IPS-NIHi11 (cell line): ENCODE results near the gene PPP1R9A.
"Not testable (repeated sequence)": the region's sequence is repeated elsewhere in the genome, so short reads cannot be mapped to it uniquely, and the experiment has no call there.

Experiments
- DNase-seq: peaks from one replicate; pipeline ENCODE4 v3.0.0; 2012; ENCODE audit warnings: mixed read lengths, low spot score

Gene PPP1R9A

GRCh38 chr7:94975336-94975735 is 67.9 kb downstream of the PPP1R9A start:
- DNase-seq, result no peak

DNA sequence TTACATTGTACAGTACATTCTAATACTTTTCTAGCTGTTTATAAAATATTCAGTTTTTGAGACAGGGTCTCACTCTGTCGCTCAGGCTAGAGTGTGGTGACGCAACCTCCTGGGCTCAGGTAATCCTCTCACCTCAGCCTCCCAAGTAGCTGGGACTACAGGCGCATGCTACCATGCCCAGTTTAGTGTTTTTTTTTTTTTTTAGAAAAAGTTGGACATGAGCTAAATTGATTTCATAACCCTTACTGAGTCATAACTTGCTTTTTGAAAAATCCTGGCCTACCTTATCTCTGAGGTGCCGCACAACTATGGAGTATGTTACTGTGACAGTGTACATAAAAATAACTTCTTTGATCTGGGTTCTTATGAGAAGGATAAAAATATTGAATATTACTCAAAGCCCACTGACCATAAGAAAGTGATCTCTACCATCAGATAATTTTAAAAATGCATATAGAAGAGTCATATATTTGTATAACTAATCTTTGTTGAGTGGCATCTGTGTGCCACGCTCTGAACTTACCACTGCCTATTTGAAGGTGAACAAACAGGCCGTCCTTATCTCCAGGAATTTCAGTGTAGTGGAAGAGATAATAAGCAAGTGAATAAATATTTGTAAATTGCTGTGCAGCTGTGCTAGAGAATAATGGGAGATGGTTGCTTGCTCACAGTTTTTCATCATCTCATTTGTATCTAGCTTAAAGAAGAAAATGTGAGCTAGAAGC is 73.2 kb downstream of the PPP1R9A start:
- no peak for DNase-seq

DNA sequence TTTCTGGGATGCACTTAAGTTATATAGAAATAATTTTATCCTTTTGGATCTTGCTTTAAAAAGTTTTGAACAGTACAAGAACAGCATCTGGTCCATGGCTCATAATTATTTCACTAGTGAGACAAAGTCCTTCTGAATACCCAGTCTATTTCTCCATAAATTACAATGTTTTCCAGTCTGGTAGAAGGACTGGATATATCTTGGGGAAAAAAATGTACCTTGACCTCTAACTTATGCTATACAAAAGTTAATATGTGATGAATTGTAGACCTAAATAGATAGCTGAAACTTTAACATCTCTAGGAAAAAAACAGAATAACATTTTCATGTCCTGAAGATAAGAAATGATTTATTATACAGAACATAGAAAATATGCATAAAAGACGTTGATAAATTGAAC is 88.5 kb downstream of the PPP1R9A start:
- DNase-seq, result no peak

- no peak for DNase-seq
These were observed 89.0 kb downstream of the PPP1R9A start for GRCh38 chr7:94996369-94996768.

- no peak for DNase-seq
These were observed 90.2 kb downstream of the PPP1R9A start for GRCh38 chr7:94997547-94997946.

- no peak for DNase-seq
These were observed 91.1 kb downstream of the PPP1R9A start for GRCh38 chr7:94998266-94999068.

- DNase-seq, result no peak
These were observed 91.6 kb downstream of the PPP1R9A start for GRCh38 chr7:94999069-94999351.

- not testable (repeated sequence) for DNase-seq
These were observed 92.2 kb downstream of the PPP1R9A start for GRCh38 chr7:94999601-95000000.

- DNase-seq, result no peak
These were observed 93.9 kb downstream of the PPP1R9A start for GRCh38 chr7:95001258-95001657.

DNA sequence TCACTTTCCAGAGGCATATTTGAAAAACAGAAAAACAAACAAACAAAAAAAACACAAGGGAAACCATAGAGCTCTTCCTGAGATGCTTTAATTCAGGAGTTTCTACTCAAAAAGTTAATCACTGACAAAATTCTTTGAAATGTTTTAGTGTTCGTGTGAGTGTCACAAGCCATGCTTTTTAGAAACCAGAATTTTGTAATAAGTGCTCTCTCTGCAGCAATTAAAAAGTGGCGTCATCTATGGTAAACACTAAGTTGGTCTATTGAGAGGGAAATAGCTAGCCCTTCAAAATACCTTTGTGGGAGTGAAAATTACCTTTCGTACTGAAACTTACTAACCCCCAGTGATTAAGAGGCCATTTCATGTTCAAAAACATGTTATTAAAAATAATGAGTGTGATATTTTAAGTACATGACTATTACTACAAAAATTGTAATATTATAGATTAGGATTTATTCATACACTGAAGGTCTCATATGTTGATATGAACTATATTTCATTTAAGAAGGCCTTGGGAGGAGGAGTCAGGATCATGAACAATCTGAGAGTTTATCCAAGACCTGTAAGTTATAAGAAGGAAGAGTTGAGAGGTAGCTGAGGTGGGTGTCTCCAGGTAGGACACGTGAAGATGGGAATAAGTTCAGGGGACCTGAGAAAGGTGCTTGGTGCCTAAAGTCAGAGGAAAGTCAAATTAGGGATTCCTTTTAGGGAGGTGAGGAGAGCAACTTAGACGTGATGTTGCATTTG is 94.6 kb downstream of the PPP1R9A start:
- no peak for DNase-seq

GRCh38 chr7:95002775-95003174 is 95.4 kb downstream of the PPP1R9A start:
- no peak for DNase-seq

DNA sequence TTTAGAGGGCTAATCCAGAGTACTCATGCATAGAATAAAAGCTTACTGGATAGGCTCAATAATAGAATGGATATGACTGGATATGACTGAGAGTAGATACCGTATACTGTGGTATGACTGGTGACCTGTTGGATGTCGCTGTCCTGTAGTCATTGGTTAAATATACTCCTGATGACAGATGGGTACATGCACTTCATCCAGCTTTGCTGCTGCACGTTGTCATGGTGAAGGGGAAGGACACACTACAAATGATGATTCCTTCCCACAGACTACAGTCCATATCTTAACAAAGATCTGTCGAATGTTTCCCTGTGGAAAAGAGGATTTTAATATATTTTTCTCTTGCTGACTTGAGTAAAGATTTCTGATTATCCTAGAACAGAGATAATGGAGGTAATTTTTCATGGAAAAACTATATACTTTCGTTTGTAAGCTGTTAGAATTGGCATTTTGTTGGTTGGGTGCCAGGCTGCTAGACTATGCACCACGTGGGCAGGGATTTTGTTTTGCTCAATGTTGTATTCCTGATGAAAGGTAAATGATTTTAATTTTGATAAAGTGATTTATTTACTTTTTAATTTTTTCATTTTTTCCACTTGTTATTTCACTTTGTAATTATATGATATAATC is 97.3 kb downstream of the PPP1R9A start:
- no peak for DNase-seq

DNA sequence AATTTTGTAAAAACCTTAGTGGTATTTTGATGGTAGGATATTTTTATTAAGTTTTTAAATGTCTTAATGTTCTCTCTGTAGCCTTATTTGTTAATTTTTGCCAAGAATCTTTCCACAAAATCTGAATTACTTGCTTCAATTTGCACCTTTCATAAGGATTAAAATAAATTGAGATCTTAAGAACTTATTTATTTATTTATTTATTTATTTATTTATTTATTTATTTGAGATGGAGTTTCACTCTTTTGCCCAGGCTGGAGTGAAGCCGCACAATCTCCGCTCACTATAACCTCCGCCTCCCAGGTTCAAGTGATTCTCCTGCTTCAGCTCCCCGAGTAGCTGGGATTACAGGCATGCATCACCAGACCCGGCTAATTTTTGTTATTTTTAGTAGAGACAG is 98.6 kb downstream of the PPP1R9A start:
- DNase-seq, result no peak

DNA sequence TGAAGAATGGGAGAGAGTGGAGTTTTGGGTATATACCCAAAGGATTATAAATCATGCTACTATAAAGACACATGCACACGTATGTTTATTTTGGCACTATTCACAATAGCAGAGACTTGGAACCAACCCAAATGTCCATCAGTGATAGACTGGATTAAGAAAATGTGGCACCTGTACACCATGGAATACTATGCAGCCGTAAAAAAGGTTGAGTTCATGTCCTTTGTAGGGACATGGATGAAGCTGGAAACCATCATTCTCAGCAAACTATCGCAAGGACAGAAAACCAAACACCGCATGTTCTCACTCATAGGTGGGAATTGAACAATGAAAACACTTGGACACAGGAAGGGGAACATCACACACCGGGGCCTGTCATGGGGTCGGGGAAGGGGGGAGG is 101.4 kb downstream of the PPP1R9A start:
- not testable (repeated sequence) for DNase-seq

DNA sequence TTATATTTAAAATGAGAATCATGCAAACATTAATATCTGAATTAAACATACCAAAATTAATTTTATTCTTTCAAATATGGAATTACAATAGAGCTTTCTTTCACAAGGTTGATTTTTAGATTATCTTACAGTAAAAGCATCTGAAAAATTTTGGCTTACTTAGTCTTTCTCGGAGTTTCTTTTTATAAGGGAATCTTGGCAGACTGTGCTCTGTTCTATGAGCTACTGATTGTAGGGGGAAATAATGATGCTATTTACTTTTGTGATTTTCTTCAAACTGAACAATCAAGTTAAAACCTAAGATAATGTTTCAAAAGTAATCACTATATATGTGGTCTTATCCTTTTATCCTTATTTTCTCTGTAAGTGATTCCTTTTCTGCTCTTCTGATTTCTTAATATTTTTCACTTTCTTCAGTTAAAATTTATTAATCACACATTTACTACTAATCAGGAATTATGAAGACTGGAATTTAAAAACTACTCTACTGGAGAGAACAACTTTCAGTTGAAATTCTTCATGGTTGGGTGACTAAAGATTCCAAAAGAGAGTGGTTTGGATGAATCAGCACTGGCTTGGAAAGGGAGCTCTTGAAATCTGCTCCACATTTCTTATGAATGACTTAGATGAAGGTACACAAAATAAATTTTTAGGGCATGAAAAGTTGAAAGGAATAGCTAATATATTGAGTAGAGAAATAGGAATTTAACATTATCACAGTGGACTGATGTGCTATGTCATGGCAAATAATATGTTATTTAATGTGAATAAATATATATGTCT is 103.9 kb downstream of the PPP1R9A start:
- DNase-seq, result peak; percentile 24

DNA sequence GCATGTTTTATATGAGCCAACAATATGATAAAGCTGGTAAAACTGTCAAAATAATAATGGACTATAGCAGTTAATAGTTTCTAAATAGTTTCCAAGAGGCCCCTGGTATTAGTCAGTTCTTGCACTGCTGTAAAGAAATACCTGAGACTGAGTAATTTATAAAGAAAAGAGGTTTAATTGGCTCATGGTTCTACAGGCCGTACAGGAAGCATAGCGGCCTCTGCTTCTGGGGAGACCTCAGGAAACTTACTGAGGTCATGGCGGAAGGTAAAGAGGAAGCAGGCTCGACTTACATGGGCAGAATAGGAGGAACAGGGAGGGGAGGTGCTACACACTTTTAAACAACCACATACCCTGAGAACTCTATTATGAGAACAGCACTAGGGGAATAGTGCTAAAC is 104.6 kb downstream of the PPP1R9A start:
- no peak for DNase-seq

DNA sequence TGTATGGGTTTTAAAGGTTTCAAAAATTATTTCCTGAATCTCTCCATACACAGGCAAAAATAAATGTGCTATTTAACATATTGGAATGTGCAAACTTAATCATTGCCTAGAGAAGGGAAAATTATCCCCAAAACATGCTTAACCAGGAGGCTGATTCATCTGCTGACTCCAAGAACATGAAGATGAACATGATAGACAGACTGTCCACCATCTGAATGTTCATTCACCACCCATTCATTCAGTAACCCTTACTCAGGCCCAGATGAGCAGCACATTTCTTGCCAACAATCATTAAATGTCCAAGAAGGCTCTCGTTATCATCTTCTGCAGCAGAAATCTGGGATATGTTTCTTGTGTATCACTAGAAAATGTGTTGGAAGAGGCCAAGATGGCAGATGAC is 110.6 kb downstream of the PPP1R9A start:
- no peak for DNase-seq

DNA sequence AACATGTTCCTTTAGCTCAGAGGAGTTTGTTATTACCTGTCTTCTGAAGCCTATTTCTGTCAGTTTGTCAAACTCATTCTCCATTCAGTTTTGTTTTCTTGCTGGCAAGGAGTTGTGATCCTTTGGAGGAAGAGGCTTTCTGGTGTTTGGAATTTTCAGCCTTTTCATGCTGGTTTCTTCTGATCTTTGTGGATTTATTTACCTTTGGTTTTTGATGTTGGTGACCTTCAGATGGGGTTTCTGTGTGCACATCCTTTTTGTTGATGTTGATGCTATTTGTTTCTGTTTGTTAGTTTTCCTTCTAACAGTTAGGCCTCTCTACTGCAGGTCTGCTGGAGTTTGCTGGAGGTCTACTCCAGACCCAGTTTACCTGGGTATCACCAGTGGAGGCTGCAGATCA is 118.6 kb downstream of the PPP1R9A start:
- DNase-seq, result no peak

DNA sequence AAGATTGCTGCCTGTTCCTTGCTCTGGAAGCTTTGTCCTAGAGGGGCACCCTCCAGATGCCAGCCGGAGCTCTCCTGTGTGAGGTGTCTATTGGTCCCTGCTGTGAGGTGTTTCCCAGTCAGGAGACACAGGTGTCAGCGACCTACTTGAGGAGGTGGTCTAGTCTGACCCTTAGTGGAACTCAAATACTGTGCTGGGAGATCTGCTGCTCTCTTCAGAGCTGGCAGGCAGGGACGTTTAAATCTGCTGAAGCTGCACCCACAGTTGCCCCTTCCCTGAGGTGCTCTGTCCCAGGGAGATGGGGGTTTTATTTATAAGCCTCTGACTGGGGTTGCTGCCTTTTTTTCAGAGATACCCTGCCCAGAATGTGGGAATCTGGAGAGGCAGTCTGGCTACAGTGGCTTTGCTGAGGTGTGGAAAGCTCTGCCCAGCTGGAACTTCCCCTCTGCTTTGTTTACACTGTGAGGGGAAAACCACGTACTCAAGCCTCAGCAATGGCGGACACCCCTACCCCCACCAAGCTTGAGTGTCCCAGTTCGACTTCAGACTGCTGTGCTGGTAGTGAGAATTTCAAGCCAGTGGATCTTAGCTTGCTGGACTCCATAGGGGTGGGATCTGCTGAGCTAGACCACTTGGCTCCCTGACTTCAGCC is 119.2 kb downstream of the PPP1R9A start:
- no peak for DNase-seq

GRCh38 chr7:95027234-95027872 is 120.0 kb downstream of the PPP1R9A start:
- DNase-seq, result no peak

GRCh38 chr7:95028683-95029082 is 121.3 kb downstream of the PPP1R9A start:
- no peak for DNase-seq
